HEK293 (cell line): Measurements from ENCODE around the gene PSMD5.

ENCODE experiments used
- CTCF ChIP-seq: fragments of 450-650 bp; formaldehyde crosslinking; IDR thresholded peaks from 2 replicates; pipeline ENCODE4 v1.5.1; 2016; ENCODE audit warnings: missing biosample characterization, missing genetic modification characterization
- ZNF610 ChIP-seq: fragments of 450-650 bp; formaldehyde crosslinking; IDR thresholded peaks from 2 replicates; pipeline ENCODE4 v1.5.1; 2016; ENCODE audit warnings: missing biosample characterization, missing genetic modification characterization, borderline replicate concordance
- ZNF664 ChIP-seq: fragments of 450-650 bp; formaldehyde crosslinking; IDR thresholded peaks from 2 replicates; pipeline ENCODE4 v1.5.1; 2016; ENCODE audit warnings: missing biosample characterization, missing genetic modification characterization
- ZSCAN30 ChIP-seq: fragments of 450-650 bp; IDR thresholded peaks from 2 replicates; pipeline ENCODE4 v1.5.1; 2018; ENCODE audit warnings: missing biosample characterization, mild to moderate bottlenecking, missing genetic modification characterization, moderate library complexity

GRCh38 chr9:120885457-120885856 lies 42.7 kb upstream of the PSMD5 start:
- no peak for TF ChIP-seq CTCF (tag by site-specific recombination)
- no peak for TF ChIP-seq ZSCAN30
- TF ChIP-seq ZNF610, result no peak
- TF ChIP-seq ZNF664 (tag by site-specific recombination), result no peak
